ENCODE measurements around the gene IRF2BP2.

IRF2BP2 gene

DNA sequence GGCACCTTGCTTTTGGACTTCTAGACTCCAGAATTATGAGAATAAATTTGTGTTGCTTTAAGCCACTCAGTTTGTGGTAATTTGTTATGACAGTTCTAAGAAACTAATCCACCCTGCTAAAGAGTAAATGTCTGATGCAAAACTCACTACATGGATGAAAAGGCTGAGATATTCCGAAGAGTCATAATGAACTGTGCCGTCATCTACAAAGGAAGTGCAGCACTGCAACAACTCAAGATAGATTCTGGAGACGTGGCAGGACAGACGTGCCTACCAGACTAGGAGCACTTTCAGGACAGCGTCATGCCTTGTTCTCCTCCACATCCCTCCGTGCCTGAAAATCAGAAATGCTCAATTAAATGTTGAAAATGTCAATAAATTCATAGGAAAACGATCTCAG lies 24.4 kb upstream of the IRF2BP2 start:
- no peak overlapping the region for H3K4me3 ChIP-seq (replicated peaks; ENCODE audit: low read depth, low read length)
- no peak for DNase-seq (ENCODE audit: low read depth)
- TF ChIP-seq, protein P1, sequence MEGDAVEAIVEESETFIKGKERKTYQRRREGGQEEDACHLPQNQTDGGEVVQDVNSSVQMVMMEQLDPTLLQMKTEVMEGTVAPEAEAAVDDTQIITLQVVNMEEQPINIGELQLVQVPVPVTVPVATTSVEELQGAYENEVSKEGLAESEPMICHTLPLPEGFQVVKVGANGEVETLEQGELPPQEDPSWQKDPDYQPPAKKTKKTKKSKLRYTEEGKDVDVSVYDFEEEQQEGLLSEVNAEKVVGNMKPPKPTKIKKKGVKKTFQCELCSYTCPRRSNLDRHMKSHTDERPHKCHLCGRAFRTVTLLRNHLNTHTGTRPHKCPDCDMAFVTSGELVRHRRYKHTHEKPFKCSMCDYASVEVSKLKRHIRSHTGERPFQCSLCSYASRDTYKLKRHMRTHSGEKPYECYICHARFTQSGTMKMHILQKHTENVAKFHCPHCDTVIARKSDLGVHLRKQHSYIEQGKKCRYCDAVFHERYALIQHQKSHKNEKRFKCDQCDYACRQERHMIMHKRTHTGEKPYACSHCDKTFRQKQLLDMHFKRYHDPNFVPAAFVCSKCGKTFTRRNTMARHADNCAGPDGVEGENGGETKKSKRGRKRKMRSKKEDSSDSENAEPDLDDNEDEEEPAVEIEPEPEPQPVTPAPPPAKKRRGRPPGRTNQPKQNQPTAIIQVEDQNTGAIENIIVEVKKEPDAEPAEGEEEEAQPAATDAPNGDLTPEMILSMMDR (IDR thresholded peaks at IDR 0.05; ENCODE audit: low read length, missing control alignments), result no peak

DNA sequence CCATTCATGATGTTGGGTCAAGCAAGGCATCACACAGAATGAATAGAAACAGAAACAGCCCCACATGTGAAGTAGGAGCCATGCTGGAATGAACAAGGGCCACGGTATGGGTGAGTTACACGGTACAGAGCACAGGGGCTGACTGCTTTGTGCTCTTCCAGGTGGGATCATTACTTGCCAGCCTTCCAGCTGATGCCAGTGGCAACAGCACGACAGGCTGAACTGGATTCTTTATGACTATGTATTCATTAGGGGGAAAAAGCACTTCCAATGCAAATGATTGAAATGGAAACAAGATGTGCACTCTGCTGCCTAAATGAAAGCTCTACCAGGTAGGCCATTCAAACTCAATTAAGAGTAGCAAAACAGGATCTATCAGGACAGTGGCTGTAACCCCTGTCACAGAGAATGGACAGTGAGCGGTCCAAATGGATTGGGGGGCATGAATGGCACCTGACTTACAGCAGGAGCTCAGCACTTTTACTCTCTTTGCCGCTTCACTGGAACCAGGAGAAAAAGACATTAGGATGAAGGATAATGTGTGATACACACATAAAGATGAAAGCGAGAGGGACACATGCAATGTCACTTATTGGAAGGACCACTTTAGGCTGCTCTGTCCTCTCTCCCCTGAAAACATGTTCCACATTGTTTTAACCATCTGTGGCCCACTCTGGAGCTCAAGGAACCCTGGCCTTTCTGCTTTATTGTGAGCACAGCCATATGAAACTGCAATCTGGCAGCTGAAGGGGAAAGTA lies 23.4 kb upstream of the IRF2BP2 start:
- no peak overlapping the region for H3K4me3 ChIP-seq (replicated peaks; ENCODE audit: low read depth, low read length)
- no peak for DNase-seq (ENCODE audit: low read depth)
- TF ChIP-seq, protein P1 (IDR thresholded peaks at IDR 0.05; ENCODE audit: low read length, missing control alignments), result no peak

DNA sequence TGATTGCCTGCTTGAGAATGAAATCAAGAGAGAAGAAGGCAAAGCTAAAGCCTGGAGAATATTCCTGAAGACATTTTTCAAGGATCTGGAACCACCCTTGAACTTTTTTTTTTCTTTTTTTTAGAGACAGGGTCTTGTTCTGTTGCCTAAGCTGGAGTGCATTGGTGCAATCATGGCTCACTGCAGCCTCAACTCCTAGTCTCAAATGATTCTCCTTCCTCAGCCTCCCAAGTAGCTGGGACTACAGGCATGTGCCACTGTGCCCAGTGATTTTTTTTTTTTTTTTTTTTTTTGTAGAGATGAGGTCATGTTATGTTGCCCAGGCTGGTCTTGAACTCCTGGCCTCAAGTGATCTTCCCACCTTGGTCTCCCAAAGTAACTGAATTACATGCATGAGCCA lies 22.2 kb upstream of the IRF2BP2 start:
- no peak for DNase-seq (ENCODE audit: low read depth)

DNA sequence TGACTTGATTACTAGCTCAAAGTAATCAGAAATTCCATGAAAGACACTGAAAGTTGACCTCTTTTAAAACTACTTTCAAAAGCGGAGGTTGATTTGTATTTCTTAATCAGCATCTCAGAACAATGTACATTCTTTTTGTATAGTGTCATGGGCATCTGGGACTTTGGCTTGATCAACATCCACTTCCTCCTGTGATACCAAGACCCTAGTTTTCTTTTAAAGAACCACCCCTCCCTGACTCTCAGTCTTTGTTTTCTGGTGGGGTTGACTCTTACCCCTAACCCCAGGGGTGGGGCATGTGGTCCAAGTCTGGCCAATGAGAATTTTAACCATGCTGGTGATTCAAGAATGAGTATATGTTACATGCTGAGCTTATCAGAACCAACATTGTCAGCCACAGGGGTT lies 21.7 kb upstream of the IRF2BP2 start:
- no peak overlapping the region for H3K4me3 ChIP-seq (replicated peaks; ENCODE audit: low read depth, low read length)
- peak; percentile 98 for DNase-seq (ENCODE audit: low read depth)
- TF ChIP-seq, protein P1 (IDR thresholded peaks at IDR 0.05; ENCODE audit: low read length, missing control alignments), result no peak

More for the DNA sequence above, 22.2 kb upstream of the IRF2BP2 start:
- TF ChIP-seq, protein P1 (IDR thresholded peaks at IDR 0.05; ENCODE audit: low read length, missing control alignments), result no peak
- no peak overlapping the region for H3K4me3 ChIP-seq (replicated peaks; ENCODE audit: low read depth, low read length)

DNA sequence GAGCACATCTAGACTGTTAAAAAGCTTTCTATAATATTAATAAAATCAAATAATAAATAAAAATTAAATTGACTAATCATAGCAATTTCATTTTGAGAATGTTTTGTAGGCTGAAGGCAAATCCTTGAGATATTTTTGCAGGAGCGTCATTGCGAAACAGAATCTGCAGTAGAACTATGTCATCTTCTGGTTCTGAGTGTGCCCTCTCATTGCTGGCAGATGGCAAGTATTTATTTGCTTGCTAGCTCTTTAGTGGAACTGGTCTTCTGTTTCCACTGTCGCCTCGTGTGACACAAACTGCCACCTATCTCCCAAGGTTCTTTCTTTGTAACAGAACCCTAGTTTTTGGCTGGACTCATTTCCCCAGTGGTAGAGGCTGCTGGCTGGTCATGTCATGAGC lies 19.0 kb upstream of the IRF2BP2 start:
- TF ChIP-seq, protein P1 (IDR thresholded peaks at IDR 0.05; ENCODE audit: low read length, missing control alignments), result no peak
- no peak for DNase-seq (ENCODE audit: low read depth)
- no peak overlapping the region for H3K4me3 ChIP-seq (replicated peaks; ENCODE audit: low read depth, low read length)

DNA sequence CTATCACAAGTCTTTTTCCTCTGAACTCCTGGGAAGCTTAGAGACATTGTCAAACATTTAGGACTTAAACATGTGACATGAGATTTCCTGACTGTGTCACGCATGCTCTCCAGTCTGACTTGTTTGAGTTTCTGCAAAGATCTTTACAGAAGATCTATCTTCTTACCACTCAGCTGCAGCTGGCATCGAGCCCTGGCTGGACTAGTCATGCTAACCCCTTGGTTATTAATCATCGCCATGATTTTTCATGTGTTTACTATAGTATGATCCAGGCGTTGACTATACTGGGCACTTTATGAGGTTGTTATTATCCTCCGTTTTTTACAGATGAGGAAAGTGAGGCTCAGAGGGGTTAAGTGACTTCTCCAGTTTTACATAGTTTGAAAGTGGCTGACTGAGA lies 18.1 kb upstream of the IRF2BP2 start:
- TF ChIP-seq, protein P1 (IDR thresholded peaks at IDR 0.05; ENCODE audit: low read length, missing control alignments), result no peak
- H3K4me3 ChIP-seq (replicated peaks; ENCODE audit: low read depth, low read length), result no peak overlapping the region
- DNase-seq (ENCODE audit: low read depth), result peak; percentile 72
